IPS-20b (cell line): ENCODE measurements around the gene SDCCAG8.

ENCODE experiments used
- H3K27ac ChIP-seq: one replicate; pipeline ENCODE4 v1.5.1; 2013; ENCODE audit warnings: low read length
- H3K27me3 ChIP-seq: 2 replicates; pipeline ENCODE4 v1.6.1; 2013; ENCODE audit warnings: mild to moderate bottlenecking, low read length, inconsistent platforms; ENCODE audit not compliant: insufficient read depth
- H3K36me3 ChIP-seq: 2 replicates; pipeline ENCODE4 v1.6.1; 2013; ENCODE audit warnings: low read depth, mild to moderate bottlenecking, inconsistent platforms, low read length, moderate library complexity; ENCODE audit not compliant: insufficient read depth
- H3K4me1 ChIP-seq: 2 replicates; pipeline ENCODE4 v1.6.1; 2013; ENCODE audit warnings: mild to moderate bottlenecking, control low read depth, inconsistent platforms, low read length, moderate library complexity; ENCODE audit not compliant: insufficient read depth
- H3K4me3 ChIP-seq: 2 replicates; pipeline ENCODE4 v1.5.1; 2013; ENCODE audit warnings: mild to moderate bottlenecking, low read length, inconsistent platforms
- H3K9ac ChIP-seq: 2 replicates; pipeline ENCODE4 v1.6.1; 2013; ENCODE audit warnings: low read depth, mild to moderate bottlenecking, inconsistent platforms, low read length, moderate library complexity
- H3K9me3 ChIP-seq: 2 replicates; pipeline ENCODE4 v1.6.1; 2013; ENCODE audit warnings: mild to moderate bottlenecking, low read depth, low read length, inconsistent platforms; ENCODE audit not compliant: insufficient read depth

The SDCCAG8 gene

GRCh38 chr1:243374412-243374811, 118.6 kb downstream of the SDCCAG8 start:
- Histone ChIP-seq H3K9ac (no peak overlapping the region), H3K36me3 (no peaks in the 10 kb centered on the region), H3K27ac (no peak overlapping the region), H3K27me3 (no peaks in the 10 kb centered on the region), H3K9me3 (peaks cover 5% of the 10 kb centered on the region; the same call in 1 of the 2 replicates), H3K4me1 (no peaks in the 10 kb centered on the region), H3K4me3 (no peak overlapping the region)

- Histone ChIP-seq H3K9ac (no peak overlapping the region), H3K27me3 (no peaks in the 10 kb centered on the region), H3K9me3 (peaks cover 5% of the 10 kb centered on the region; the same call in 1 of the 2 replicates), H3K4me1 (no peaks in the 10 kb centered on the region), H3K36me3 (no peaks in the 10 kb centered on the region), H3K27ac (no peak overlapping the region), H3K4me3 (no peak overlapping the region)
Observed at GRCh38 chr1:243375596-243375995, 119.8 kb downstream of the SDCCAG8 start.

- Histone ChIP-seq H3K9me3 (peaks cover 5% of the 10 kb centered on the region; the same call in 1 of the 2 replicates), H3K9ac (no peak overlapping the region), H3K27me3 (no peaks in the 10 kb centered on the region), H3K4me3 (no peak overlapping the region), H3K27ac (no peak overlapping the region), H3K4me1 (no peaks in the 10 kb centered on the region), H3K36me3 (no peaks in the 10 kb centered on the region)
Observed at GRCh38 chr1:243378669-243379068, 122.8 kb downstream of the SDCCAG8 start.

- Histone ChIP-seq H3K4me3 (no peak overlapping the region), H3K9ac (no peak overlapping the region), H3K27me3 (no peaks in the 10 kb centered on the region), H3K36me3 (no peaks in the 10 kb centered on the region), H3K4me1 (no peaks in the 10 kb centered on the region), H3K27ac (no peak overlapping the region), H3K9me3 (peaks cover 1% of the 10 kb centered on the region; the same call in 1 of the 2 replicates)
Observed at GRCh38 chr1:243379208-243379607, 123.4 kb downstream of the SDCCAG8 start.

GRCh38 chr1:243379706-243380105, 123.9 kb downstream of the SDCCAG8 start:
- Histone ChIP-seq H3K9me3 (no peaks in the 10 kb centered on the region), H3K36me3 (no peaks in the 10 kb centered on the region), H3K4me1 (no peaks in the 10 kb centered on the region), H3K9ac (no peak overlapping the region), H3K4me3 (no peak overlapping the region), H3K27ac (no peak overlapping the region), H3K27me3 (no peaks in the 10 kb centered on the region)

- Histone ChIP-seq H3K27ac (no peak overlapping the region), H3K4me3 (no peak overlapping the region), H3K4me1 (peaks cover 11% of the 10 kb centered on the region), H3K27me3 (no peaks in the 10 kb centered on the region), H3K36me3 (no peaks in the 10 kb centered on the region), H3K9ac (no peak overlapping the region), H3K9me3 (no peaks in the 10 kb centered on the region)
Observed at GRCh38 chr1:243388276-243388675, 132.4 kb downstream of the SDCCAG8 start.

- H3K9ac ChIP-seq, result no peak overlapping the region
- H3K27me3 ChIP-seq, result no peaks in the 10 kb centered on the region
- no peaks in the 10 kb centered on the region for H3K9me3 ChIP-seq
- H3K4me3 ChIP-seq, result no peak overlapping the region
- no peak overlapping the region for H3K27ac ChIP-seq
- peaks cover 16% of the 10 kb centered on the region for H3K4me1 ChIP-seq
- no peaks in the 10 kb centered on the region for H3K36me3 ChIP-seq
Observed at GRCh38 chr1:243390162-243390791, 134.4 kb downstream of the SDCCAG8 start.

- no peaks in the 10 kb centered on the region for H3K36me3 ChIP-seq
- no peak overlapping the region for H3K27ac ChIP-seq
- H3K27me3 ChIP-seq, result no peaks in the 10 kb centered on the region
- peaks cover 16% of the 10 kb centered on the region for H3K4me1 ChIP-seq
- no peaks in the 10 kb centered on the region for H3K9me3 ChIP-seq
- H3K9ac ChIP-seq, result no peak overlapping the region
- H3K4me3 ChIP-seq, result no peak overlapping the region
Observed at GRCh38 chr1:243391355-243391754, 135.5 kb downstream of the SDCCAG8 start.

GRCh38 chr1:243393096-243393495, 137.3 kb downstream of the SDCCAG8 start:
- H3K36me3 ChIP-seq, result no peaks in the 10 kb centered on the region
- no peaks in the 10 kb centered on the region for H3K9me3 ChIP-seq
- H3K27ac ChIP-seq, result no peak overlapping the region
- H3K4me1 ChIP-seq, result peaks cover 16% of the 10 kb centered on the region
- no peaks in the 10 kb centered on the region for H3K27me3 ChIP-seq
- no peak overlapping the region for H3K4me3 ChIP-seq
- H3K9ac ChIP-seq, result no peak overlapping the region

- no peak overlapping the region for H3K27ac ChIP-seq
- no peak overlapping the region for H3K9ac ChIP-seq
Observed at GRCh38 chr1:243394066-243394465, 138.2 kb downstream of the SDCCAG8 start.

GRCh38 chr1:243394601-243395464, 139.0 kb downstream of the SDCCAG8 start:
- Histone ChIP-seq H3K4me3 (no peak overlapping the region), H3K27ac (no peak overlapping the region), H3K9me3 (no peaks in the 10 kb centered on the region), H3K36me3 (no peaks in the 10 kb centered on the region), H3K9ac (no peak overlapping the region), H3K4me1 (peaks cover 16% of the 10 kb centered on the region), H3K27me3 (no peaks in the 10 kb centered on the region)

More at GRCh38 chr1:243394066-243394465, 138.2 kb downstream of the SDCCAG8 start:
- Histone ChIP-seq H3K4me3 (no peak overlapping the region), H3K9me3 (no peaks in the 10 kb centered on the region), H3K36me3 (no peaks in the 10 kb centered on the region), H3K27me3 (no peaks in the 10 kb centered on the region), H3K4me1 (peaks cover 16% of the 10 kb centered on the region)

- Histone ChIP-seq H3K4me1 (peaks cover 6% of the 10 kb centered on the region; the same call in 1 of the 2 replicates), H3K4me3 (no peak overlapping the region), H3K27me3 (no peaks in the 10 kb centered on the region), H3K27ac (no peak overlapping the region), H3K9ac (no peak overlapping the region), H3K9me3 (no peaks in the 10 kb centered on the region), H3K36me3 (no peaks in the 10 kb centered on the region)
Observed at GRCh38 chr1:243396424-243396823, 140.6 kb downstream of the SDCCAG8 start.
